DOHH2 (cell line): ENCODE results near the gene ZNF653.

Experiments used
- H3F3A ChIP-seq: fragments of 200-600 bp; sonication (generic), shearing (Covaris generic); 2 replicates; pipeline ENCODE4 v1.6.0; 2016; ENCODE audit warnings: antibody characterized with exemption, mild to moderate bottlenecking; ENCODE audit not compliant: control insufficient read depth, insufficient read depth
- H3K27ac ChIP-seq: fragments of 200-600 bp; sonication (generic); 2 replicates; pipeline ENCODE4 v1.5.1; 2014; ENCODE audit warnings: low read depth, mild to moderate bottlenecking, low read length, moderate library complexity
- H3K27me3 ChIP-seq: fragments of 200-600 bp; sonication (generic); 2 replicates; pipeline ENCODE4 v1.6.1; 2014; ENCODE audit warnings: mild to moderate bottlenecking, low read length, mixed read lengths; ENCODE audit not compliant: control insufficient read depth
- H3K36me3 ChIP-seq: fragments of 200-600 bp; sonication (generic); 2 replicates; pipeline ENCODE4 v1.6.1; 2014; ENCODE audit warnings: mild to moderate bottlenecking, low read length, moderate library complexity, mixed read lengths; ENCODE audit not compliant: control insufficient read depth
- H3K4me1 ChIP-seq: fragments of 200-600 bp; sonication (generic); 2 replicates; pipeline ENCODE4 v1.6.1; 2014; ENCODE audit warnings: mild to moderate bottlenecking, low read length, mixed read lengths; ENCODE audit not compliant: control insufficient read depth
- H3K4me2 ChIP-seq: fragments of 200-600 bp; sonication (generic); 2 replicates; pipeline ENCODE4 v1.6.0; 2014; ENCODE audit warnings: mild to moderate bottlenecking, low read length, moderate library complexity
- H3K4me3 ChIP-seq: fragments of 200-600 bp; sonication (generic); 2 replicates; pipeline ENCODE4 v1.5.1; 2014; ENCODE audit warnings: mild to moderate bottlenecking, low read length, mixed read lengths
- H3K79me2 ChIP-seq: fragments of 200-600 bp; sonication (generic); 2 replicates; pipeline ENCODE4 v1.6.1; 2014; ENCODE audit warnings: mild to moderate bottlenecking, low read length, mixed read lengths; ENCODE audit not compliant: control insufficient read depth
- H3K9me2 ChIP-seq: fragments of 200-600 bp; sonication (generic); replicated peaks from 2 replicates; pipeline ENCODE4 v1.6.1; 2014; ENCODE audit warnings: mild to moderate bottlenecking, low read length, mixed read lengths; ENCODE audit not compliant: control insufficient read depth
- H3K9me3 ChIP-seq: fragments of 200-600 bp; sonication (generic); 2 replicates; pipeline ENCODE4 v1.6.1; 2014; ENCODE audit warnings: antibody characterized with exemption, low read length, mixed read lengths; ENCODE audit not compliant: control insufficient read depth, insufficient read depth
- H4K20me1 ChIP-seq: fragments of 200-600 bp; sonication (generic); 2 replicates; pipeline ENCODE4 v1.6.0; 2014; ENCODE audit warnings: low read depth, mild to moderate bottlenecking, antibody characterized with exemption, low read length, moderate library complexity; ENCODE audit not compliant: control insufficient read depth, insufficient read depth
- EZH2phosphoT487 ChIP-seq: fragments of 200-600 bp; sonication (generic); IDR thresholded peaks from 2 replicates; pipeline ENCODE4 v1.6.1; 2017; ENCODE audit warnings: borderline replicate concordance, mild to moderate bottlenecking, antibody characterized with exemption, low read length, moderate library complexity, mixed read lengths
- TF ChIP-seq, protein P1 (sequence below): fragments of 200-600 bp; sonication (generic); IDR thresholded peaks from one replicate; pipeline ENCODE4 v1.5.1; 2014; ENCODE audit warnings: antibody characterized with exemption, mild to moderate bottlenecking, low read depth, low read length; ENCODE audit not compliant: poor library complexity, severe bottlenecking

Gene ZNF653

DNA sequence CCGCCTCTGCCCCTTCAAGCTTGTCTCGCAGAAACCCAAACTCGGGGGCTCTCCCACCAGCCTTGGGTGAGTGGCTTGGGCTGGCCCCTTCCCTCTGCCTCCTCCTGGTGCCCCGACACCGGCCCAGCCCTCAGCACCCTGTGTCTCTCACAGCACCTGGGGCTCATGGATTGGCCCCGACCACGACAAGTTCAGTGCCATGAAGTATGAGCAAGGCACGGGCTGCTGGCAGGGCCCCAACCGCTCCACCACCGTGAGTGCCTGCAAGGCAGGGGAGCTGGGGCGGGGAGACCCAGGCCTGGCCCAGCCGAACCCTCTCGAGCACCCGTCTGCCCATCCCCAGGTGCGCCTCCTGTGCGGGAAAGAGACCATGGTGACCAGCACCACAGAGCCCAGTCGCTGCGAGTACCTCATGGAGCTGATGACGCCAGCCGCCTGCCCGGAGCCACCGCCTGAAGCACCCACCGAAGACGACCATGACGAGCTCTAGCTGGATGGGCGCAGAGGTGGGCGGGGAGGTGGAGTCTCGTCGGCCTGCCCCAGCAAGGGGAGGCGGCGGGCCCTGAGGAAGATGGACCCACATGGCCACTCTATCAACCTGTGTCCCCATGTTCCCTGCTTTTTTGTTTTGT lies 56.6 kb downstream of the ZNF653 start:
- Histone ChIP-seq H3K36me3 (peaks cover 61% of the 10 kb centered on the region), H3K9me2 (no peaks in the 10 kb centered on the region)

DNA sequence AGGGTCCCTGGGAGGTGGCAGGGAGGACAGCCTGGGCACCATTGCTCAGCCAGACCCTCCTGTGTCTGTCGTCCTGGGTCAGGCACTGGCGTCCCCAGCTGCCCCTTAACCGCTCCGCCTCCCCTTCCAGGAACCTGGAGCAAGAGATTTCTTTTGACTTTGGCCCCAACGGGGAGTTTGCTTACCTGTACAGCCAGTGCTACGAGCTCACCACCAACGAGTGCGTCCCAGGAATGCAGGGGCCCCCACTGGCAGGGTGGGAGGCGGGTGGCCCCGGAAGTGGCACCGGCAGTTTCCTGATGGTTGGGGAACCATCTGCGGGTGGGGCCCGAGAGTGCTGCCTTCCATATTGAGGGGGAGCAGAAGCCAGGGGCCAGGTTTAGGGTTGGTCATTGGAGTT lies 57.2 kb downstream of the ZNF653 start:
- Histone ChIP-seq H3K79me2 (no peaks in the 10 kb centered on the region), H3K9me3 (no peaks in the 10 kb centered on the region), H3K9me2 (no peaks in the 10 kb centered on the region), H3F3A (peaks cover 6% of the 10 kb centered on the region), H3K4me3 (no peak overlapping the region), H3K4me2 (no peak overlapping the region), H3K4me1 (peaks cover 9% of the 10 kb centered on the region), H4K20me1 (no peaks in the 10 kb centered on the region), H3K27me3 (no peaks in the 10 kb centered on the region), H3K27ac (no peak overlapping the region), H3K36me3 (peaks cover 65% of the 10 kb centered on the region)
- no peak for TF ChIP-seq EZH2phosphoT487
- TF ChIP-seq, protein P1, sequence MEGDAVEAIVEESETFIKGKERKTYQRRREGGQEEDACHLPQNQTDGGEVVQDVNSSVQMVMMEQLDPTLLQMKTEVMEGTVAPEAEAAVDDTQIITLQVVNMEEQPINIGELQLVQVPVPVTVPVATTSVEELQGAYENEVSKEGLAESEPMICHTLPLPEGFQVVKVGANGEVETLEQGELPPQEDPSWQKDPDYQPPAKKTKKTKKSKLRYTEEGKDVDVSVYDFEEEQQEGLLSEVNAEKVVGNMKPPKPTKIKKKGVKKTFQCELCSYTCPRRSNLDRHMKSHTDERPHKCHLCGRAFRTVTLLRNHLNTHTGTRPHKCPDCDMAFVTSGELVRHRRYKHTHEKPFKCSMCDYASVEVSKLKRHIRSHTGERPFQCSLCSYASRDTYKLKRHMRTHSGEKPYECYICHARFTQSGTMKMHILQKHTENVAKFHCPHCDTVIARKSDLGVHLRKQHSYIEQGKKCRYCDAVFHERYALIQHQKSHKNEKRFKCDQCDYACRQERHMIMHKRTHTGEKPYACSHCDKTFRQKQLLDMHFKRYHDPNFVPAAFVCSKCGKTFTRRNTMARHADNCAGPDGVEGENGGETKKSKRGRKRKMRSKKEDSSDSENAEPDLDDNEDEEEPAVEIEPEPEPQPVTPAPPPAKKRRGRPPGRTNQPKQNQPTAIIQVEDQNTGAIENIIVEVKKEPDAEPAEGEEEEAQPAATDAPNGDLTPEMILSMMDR: no peak

More for the DNA sequence above, 56.6 kb downstream of the ZNF653 start:
- Histone ChIP-seq H3K4me2 (no peak overlapping the region), H3K4me3 (no peak overlapping the region), H3K79me2 (no peaks in the 10 kb centered on the region), H4K20me1 (no peaks in the 10 kb centered on the region), H3K27me3 (no peaks in the 10 kb centered on the region), H3K9me3 (no peaks in the 10 kb centered on the region), H3K27ac (no peak overlapping the region), H3F3A (peaks cover 6% of the 10 kb centered on the region), H3K4me1 (peaks cover 9% of the 10 kb centered on the region)
- TF ChIP-seq, protein P1: no peak

DNA sequence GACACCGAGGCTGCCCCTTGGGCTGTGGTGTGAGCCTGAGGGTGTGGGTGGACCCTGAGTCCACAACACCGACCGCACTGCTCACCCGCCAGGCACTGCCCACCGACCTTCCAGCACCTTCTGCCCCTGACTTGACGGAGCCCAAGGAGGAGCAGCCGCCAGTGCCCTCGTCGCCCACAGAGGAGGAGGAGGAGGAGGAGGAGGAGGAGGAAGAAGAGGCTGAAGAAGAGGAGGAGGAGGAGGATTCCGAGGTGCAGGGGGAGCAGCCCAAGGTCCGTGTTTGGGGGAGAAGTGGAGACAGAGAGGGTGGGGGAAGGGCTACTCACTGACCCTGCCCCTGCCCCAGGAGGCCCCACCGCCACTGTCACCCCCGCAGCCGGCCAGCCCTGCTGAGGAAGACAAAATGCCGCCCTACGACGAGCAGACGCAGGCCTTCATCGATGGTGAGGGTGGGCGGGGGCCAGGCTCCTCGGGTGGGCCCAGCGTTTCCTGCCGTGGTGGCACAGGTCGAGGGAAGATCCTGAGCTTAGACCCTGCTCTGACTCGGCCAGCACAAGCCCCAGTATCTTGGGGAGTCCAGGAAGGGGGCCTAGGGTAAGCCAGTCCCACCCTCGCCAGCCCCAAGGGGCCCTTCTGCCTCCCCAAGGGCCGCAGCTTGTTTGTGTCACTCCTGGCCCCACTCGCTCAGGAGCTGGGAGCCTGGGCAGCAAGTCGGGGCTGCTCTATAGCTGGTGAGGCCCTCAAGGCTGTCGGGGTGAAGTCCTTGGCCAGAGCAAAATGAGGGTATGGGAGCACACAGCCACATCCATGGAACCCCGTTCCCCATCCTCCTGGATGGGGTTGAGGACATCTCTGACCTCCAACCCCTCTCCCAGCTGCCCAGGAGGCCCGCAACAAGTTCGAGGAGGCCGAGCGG lies 58.0 kb downstream of the ZNF653 start:
- Histone ChIP-seq H3K27me3 (no peaks in the 10 kb centered on the region), H4K20me1 (no peaks in the 10 kb centered on the region), H3K9me2 (no peaks in the 10 kb centered on the region), H3K4me3 (no peak overlapping the region), H3K79me2 (no peaks in the 10 kb centered on the region), H3K4me2 (no peak overlapping the region), H3K36me3 (peaks cover 65% of the 10 kb centered on the region), H3K9me3 (no peaks in the 10 kb centered on the region), H3K27ac (no peak overlapping the region), H3F3A (peaks cover 6% of the 10 kb centered on the region), H3K4me1 (peaks cover 9% of the 10 kb centered on the region)
- no peak for TF ChIP-seq EZH2phosphoT487
- TF ChIP-seq, protein P1: no peak
